ENCODE data around the gene KIF16B. TPM values are rescaled to one million over a fixed set of nuclear protein-coding genes. Genes with fewer than 3 reads are reported as not detected.
"Not testable (repeated sequence)": the region's sequence is repeated elsewhere in the genome, so short reads cannot be mapped to it uniquely, and the experiment has no call there.

KIF16B gene
- total RNA-seq, 1 experiment from 2014 or later: 18.0 TPM

DNA sequence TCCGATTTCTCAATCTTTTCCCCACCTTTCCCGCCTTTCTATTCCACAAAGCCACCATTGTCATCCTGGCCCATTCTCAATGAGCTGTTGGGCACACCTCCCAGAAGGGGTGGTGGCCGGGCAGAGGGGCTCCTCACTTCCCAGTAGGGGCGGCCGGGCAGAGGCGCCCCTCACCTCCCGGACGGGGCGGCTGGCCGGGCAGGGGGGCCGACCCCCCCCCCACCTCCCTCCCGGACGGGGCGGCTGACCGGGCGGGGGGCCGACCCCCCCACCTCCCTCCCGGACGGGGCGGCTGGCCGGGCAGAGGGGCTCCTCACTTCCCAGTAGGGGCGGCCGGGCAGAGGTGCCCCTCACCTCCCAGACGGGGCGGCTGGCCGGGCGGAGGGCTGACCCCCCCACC is 346.3 kb downstream of the KIF16B start:
- DNase-seq (ENCODE audit: extremely low read depth, low read depth): not testable (repeated sequence)

DNA sequence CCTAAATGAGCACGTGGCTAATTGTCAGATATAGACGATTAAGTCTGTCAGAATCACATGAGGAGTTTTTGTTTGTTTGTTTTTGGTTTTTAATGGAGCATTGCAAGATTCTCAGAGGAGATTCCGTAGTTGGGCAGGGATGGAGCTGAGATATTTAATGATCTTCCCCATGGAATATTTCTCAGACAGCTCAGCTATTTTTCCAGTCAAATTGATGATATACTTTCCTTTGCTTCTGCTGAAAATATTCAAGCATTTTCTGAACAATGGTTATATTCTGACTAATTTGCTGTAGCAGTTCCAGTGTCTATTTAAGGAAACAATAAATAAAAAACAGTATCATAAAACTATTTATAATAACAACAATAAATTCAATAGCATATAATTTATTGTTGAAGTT is 348.4 kb downstream of the KIF16B start:
- no peak for DNase-seq (ENCODE audit: extremely low read depth, low read depth)

GRCh38 chr20:16222859-16223411 is 350.3 kb downstream of the KIF16B start:
- DNase-seq (ENCODE audit: extremely low read depth, low read depth): no peak

Other genes starting within 250 kb of the KIF16B start
- 138 and 148 TPM in 2 replicates for gene SNRPB2, start 156.6 kb upstream of the KIF16B start, total RNA-seq (2014; rRNA removed; shearing (Covaris generic))
- gene OTOR, start 174.9 kb upstream of the KIF16B start, total RNA-seq (2014; rRNA removed; shearing (Covaris generic)): not detected in 2 replicates

Data from NCI-H460 (cell line).